T1000 (cell line): ENCODE measurements around the gene NDFIP2.
"Not testable (repeated sequence)": the region's sequence is repeated elsewhere in the genome, so short reads cannot be mapped to it uniquely, and the experiment has no call there.

Experiments
- DNase-seq: peaks from one replicate; lab custom pipeline; 2025; ENCODE audit warnings: mixed read lengths; lab: John Stamatoyannopoulos, UW

The NDFIP2 gene

GRCh38 chr13:79533781-79534400, 52.9 kb downstream of the NDFIP2 start:
- no peak for DNase-seq

GRCh38 chr13:79534596-79534995, 53.6 kb downstream of the NDFIP2 start:
- no peak for DNase-seq

- no peak for DNase-seq
Measured at GRCh38 chr13:79538757-79539156, 57.8 kb downstream of the NDFIP2 start.

- DNase-seq = no peak
Measured at GRCh38 chr13:79540504-79540903, 59.5 kb downstream of the NDFIP2 start.

- DNase-seq = no peak
Measured at GRCh38 chr13:79541426-79542049, 60.6 kb downstream of the NDFIP2 start.

GRCh38 chr13:79543883-79544282, 62.9 kb downstream of the NDFIP2 start:
- no peak for DNase-seq

GRCh38 chr13:79547211-79548195, 66.5 kb downstream of the NDFIP2 start:
- DNase-seq = no peak

GRCh38 chr13:79548902-79549301, 67.9 kb downstream of the NDFIP2 start:
- no peak for DNase-seq

- no peak for DNase-seq
Measured at GRCh38 chr13:79549355-79550106, 68.6 kb downstream of the NDFIP2 start.

GRCh38 chr13:79557666-79558065, 76.7 kb downstream of the NDFIP2 start:
- no peak for DNase-seq

- no peak for DNase-seq
Measured at GRCh38 chr13:79560954-79561353, 80.0 kb downstream of the NDFIP2 start.

GRCh38 chr13:79562557-79562956, 81.6 kb downstream of the NDFIP2 start:
- DNase-seq = no peak

- no peak for DNase-seq
Measured at GRCh38 chr13:79566118-79566517, 85.2 kb downstream of the NDFIP2 start.

- no peak for DNase-seq
Measured at GRCh38 chr13:79571147-79571546, 90.2 kb downstream of the NDFIP2 start.

GRCh38 chr13:79573892-79574291, 92.9 kb downstream of the NDFIP2 start:
- not testable (repeated sequence) for DNase-seq

- DNase-seq = peak; percentile 33
Measured at GRCh38 chr13:79581870-79582315, 100.9 kb downstream of the NDFIP2 start.

GRCh38 chr13:79582896-79583295, 101.9 kb downstream of the NDFIP2 start:
- no peak for DNase-seq

- DNase-seq = no peak
Measured at GRCh38 chr13:79585033-79585432, 104.1 kb downstream of the NDFIP2 start.

GRCh38 chr13:79589603-79590393, 108.8 kb downstream of the NDFIP2 start:
- DNase-seq = no peak

- no peak for DNase-seq
Measured at GRCh38 chr13:79590394-79590676, 109.4 kb downstream of the NDFIP2 start.

- no peak for DNase-seq
Measured at GRCh38 chr13:79591493-79591892, 110.5 kb downstream of the NDFIP2 start.
